Measurements from ENCODE around the gene CR1L. TPM values are rescaled to one million over a fixed set of nuclear protein-coding genes. Genes with fewer than 3 reads are reported as not detected.
A peak's percentile ranks its signal among the peaks of the same experiment; 100 is the strongest.

Gene CR1L
- total and polyA plus RNA-seq, 9 of the 15 experiments (the other 6 are each of a cell fraction or from before 2014, with no cell fraction given) = 10.1 to 74.8 (median 34.3) TPM

GRCh38 chr1:207645635-207646081 is 725 bp downstream of the CR1L start:
- H3K4me2 ChIP-seq (ENCODE audit: insufficient read depth, low read length) = peak overlapping the region; percentile 96
- H4K20me1 ChIP-seq (replicated peaks; ENCODE audit: control insufficient read depth, insufficient read depth, low read length) = no peaks in the 10 kb centered on the region
- H2AFZ ChIP-seq (ENCODE audit: low read depth, low read length) = peak overlapping the region; percentile 80
- H3K36me3 ChIP-seq (ENCODE audit: control insufficient read depth, insufficient read depth, low read length) = peaks cover 3% of the 10 kb centered on the region; the same call in 2 of the 3 replicates
- WGBS (ENCODE audit: insufficient coverage, low coverage, missing lambda C conversion rate) = under 1% methylated on average over 17 of the region's 17 CpGs
- H3K27me3 ChIP-seq (ENCODE audit: control insufficient read depth in 2 of 2, insufficient read depth in 2 of 2, low read length in 2 of 2) = no peaks in the 10 kb centered on the region
- in situ Hi-C loops (cut with MboI) (no loop called here), intact Hi-C loops (cut with micrococcal nuclease) (loop anchor here (5.0 to 10.0 kb wide), 2 partner anchors 107 to 591 kb away; partner anchors contain the start of genes CD46, PFKFB2 and YOD1)
- H3K9me1 ChIP-seq (ENCODE audit: control insufficient read depth, insufficient read depth, low read length) = no peaks in the 10 kb centered on the region
- no TSS peak for BruUV-seq (replicated peaks)
- CTCF ChIA-PET (ENCODE audit: low intra/inter-chr PET ratio) = no interaction called here
- ATAC-seq = peak; percentile 56
- FAIRE-seq = no peak
- H3K9ac ChIP-seq (ENCODE audit: insufficient read depth in 1 of 2, low read depth in 2 of 2, low read length in 2 of 2) = peak overlapping the region; percentile 75 to 96
- H3K79me2 ChIP-seq (ENCODE audit: control insufficient read depth, insufficient read depth, low read length) = peaks cover 58% of the 10 kb centered on the region
- POLR2A ChIA-PET = interaction anchor here (0.6 to 1.5 kb wide), 8 partner anchors 11 to 1967 kb away, joined by 3 to 7 read pairs (median 3); no protein-coding TSS in a partner anchor
- peak overlapping the region; percentile 67 for H3K4me3 ChIP-seq
- peak in 1 of 4 experiments; percentile 70 for DNase-seq (ENCODE audit: extremely low read depth in 1 of 4, low spot score in 3 of 4)
- H3K9me3 ChIP-seq (replicated peaks; ENCODE audit: control insufficient read depth, insufficient read depth, low read depth, low read length) = no peaks in the 10 kb centered on the region
- peaks cover 29 to 31% of the 10 kb centered on the region in 2 experiments for H3K4me1 ChIP-seq (replicated peaks in 1 of 2; ENCODE audit: control insufficient read depth in 2 of 2, insufficient read depth in 2 of 2, low read length in 2 of 2)
- peak overlapping the region; percentile 80 for H3K27ac ChIP-seq (ENCODE audit: extremely low read depth, low read depth, low read length)
- TF ChIP-seq TCF3 (CRISPR knock-in tag; IDR thresholded peaks at IDR 0.05) (no peak), CBFB (CRISPR knock-in tag; IDR thresholded peaks at IDR 0.05) (peak; percentile 77; the same call in 1 of the 2 replicates), ZBTB5 (IDR thresholded peaks at IDR 0.05) (no peak), YY1 (IDR thresholded peaks at IDR 0.05; ENCODE audit: borderline replicate concordance in 1 of 3, control insufficient read depth in 1 of 3, extremely low read depth in 1 of 3, insufficient read depth in 3 of 3, insufficient read length in 1 of 3, insufficient replicate concordance in 2 of 3, low read depth in 1 of 3, low read length in 2 of 3) (peak in 1 of 3 experiments; percentile 37), PTRF (tag; IDR thresholded peaks at IDR 0.05) (no peak), MYNN (IDR thresholded peaks at IDR 0.05) (peak; percentile 61; the same call in 1 of the 2 replicates), MYNN (CRISPR knock-in tag; IDR thresholded peaks at IDR 0.05) (no peak), FOXP1 (CRISPR knock-in tag; IDR thresholded peaks at IDR 0.05) (no peak), POLR3G (IDR thresholded peaks at IDR 0.05; ENCODE audit: extremely low read depth, insufficient read length, insufficient replicate concordance) (no peak), RBM14 (IDR thresholded peaks at IDR 0.05; ENCODE audit: borderline replicate concordance, insufficient read depth, low read depth, low read length) (0 out of 2 replicates have a peak, but pooled peaks have one; percentile 26), KDM5B (IDR thresholded peaks at IDR 0.05; ENCODE audit: insufficient replicate concordance, low read depth, low read length) (peak; percentile 62), SRSF1 (IDR thresholded peaks at IDR 0.05; ENCODE audit: low read depth, low read length) (no peak), CLOCK (CRISPR knock-in tag; IDR thresholded peaks at IDR 0.05; ENCODE audit: borderline replicate concordance) (no peak), ZNF347 (CRISPR knock-in tag; IDR thresholded peaks at IDR 0.05; ENCODE audit: low read depth) (no peak), BCL6 (CRISPR knock-in tag; IDR thresholded peaks at IDR 0.05) (no peak), NCOR1 (IDR thresholded peaks at IDR 0.05) (no peak)

Data from K562 (cell line).